Hepatocyte (in vitro differentiated cells): ENCODE measurements around the gene MYADML2. TPM values are rescaled to one million over a fixed set of nuclear protein-coding genes. Genes with fewer than 3 reads are reported as not detected.

Source experiments
- DNase-seq: peaks from one replicate; pipeline ENCODE4 v3.0.0-alpha.2; 2016; ENCODE audit warnings: low spot score
- H2AFZ ChIP-seq: fragments of 200-600 bp; sonication (generic); 2 replicates; pipeline ENCODE4 v1.6.0; 2016; ENCODE audit warnings: antibody characterized with exemption, mild to moderate bottlenecking
- H3K27ac ChIP-seq: fragments of 200-600 bp; sonication (generic); 2 replicates; pipeline ENCODE4 v1.5.1; 2016; ENCODE audit warnings: mild to moderate bottlenecking
- H3K27me3 ChIP-seq: fragments of 200-600 bp; sonication (generic); 2 replicates; pipeline ENCODE4 v1.6.1; 2016
- H3K36me3 ChIP-seq: fragments of 200-600 bp; sonication (generic); replicated peaks from 2 replicates; pipeline ENCODE4 v1.5.1; 2016; ENCODE audit warnings: low read depth; ENCODE audit not compliant: insufficient read depth
- H3K4me1 ChIP-seq: fragments of 200-600 bp; sonication (generic); 2 replicates; pipeline ENCODE4 v1.5.1; 2016; ENCODE audit warnings: mild to moderate bottlenecking, moderate library complexity; ENCODE audit not compliant: insufficient read depth
- H3K4me2 ChIP-seq: fragments of 200-600 bp; sonication (generic); 2 replicates; pipeline ENCODE4 v1.6.0; 2016
- H3K4me3 ChIP-seq: fragments of 200-600 bp; sonication (generic); 2 replicates; pipeline ENCODE4 v1.5.1; 2016; ENCODE audit warnings: mild to moderate bottlenecking
- H3K79me2 ChIP-seq: fragments of 200-600 bp; sonication (generic); 2 replicates; pipeline ENCODE4 v1.6.0; 2017; ENCODE audit warnings: mild to moderate bottlenecking
- H3K9me2 ChIP-seq: fragments of 200-600 bp; sonication (generic); replicated peaks from 2 replicates; pipeline ENCODE4 v1.6.0; 2017; ENCODE audit warnings: mild to moderate bottlenecking; ENCODE audit not compliant: insufficient read depth
- H3K9me3 ChIP-seq: fragments of 200-600 bp; sonication (generic); 2 replicates; pipeline ENCODE4 v1.5.1; 2016; ENCODE audit warnings: low read depth, mild to moderate bottlenecking
- H4K20me1 ChIP-seq: fragments of 200-600 bp; sonication (generic); 2 replicates; pipeline ENCODE4 v1.6.0; 2016; ENCODE audit warnings: mild to moderate bottlenecking; ENCODE audit not compliant: insufficient read depth, poor library complexity, severe bottlenecking
- EZH2 ChIP-seq: fragments of 200-600 bp; sonication (generic); IDR thresholded peaks from 2 replicates; pipeline ENCODE4 v1.6.1; 2016; ENCODE audit warnings: antibody characterized with exemption, mild to moderate bottlenecking, borderline replicate concordance
- EZH2phosphoT487 ChIP-seq: fragments of 200-600 bp; sonication (generic); IDR thresholded peaks from one replicate; pipeline ENCODE4 v1.6.1; 2018; ENCODE audit warnings: antibody characterized with exemption, mild to moderate bottlenecking, low read depth, moderate library complexity; ENCODE audit not compliant: unreplicated experiment, severe bottlenecking
- WGBS: methylation state at CpG from one replicate; pipeline ENCODE4 v1.1.6; 2016; ENCODE audit warnings: low lambda C conversion rate; ENCODE audit errors: missing lambda C conversion rate; 5-methylcytosine and 5-hydroxymethylcytosine counted together
- polyA plus RNA-seq: library from polyadenylated mRNA; unstranded; fragments of >200 nt; fragmentation: Nextera tagmentation; extraction: Ambion mirVana; gene quantifications from 2 replicates; pipeline ENCODE4 v1.2.1, GENCODE V29; 2016
- total RNA-seq: library from RNA; depleted of rRNA; stranded (reverse); fragments of >200 nt; gene quantifications from 2 replicates; pipeline ENCODE4 v1.2.3, GENCODE V29; 2014
- TF ChIP-seq, protein P1 (sequence below): fragments of 200-600 bp; sonication (generic); IDR thresholded peaks from 2 replicates; pipeline ENCODE4 v1.5.1; 2016; ENCODE audit warnings: antibody characterized with exemption, mild to moderate bottlenecking; ENCODE audit not compliant: poor library complexity

Gene MYADML2
- total and polyA plus RNA-seq, 2 experiments from 2014 or later: 0.06 TPM; not detected in 1

DNA sequence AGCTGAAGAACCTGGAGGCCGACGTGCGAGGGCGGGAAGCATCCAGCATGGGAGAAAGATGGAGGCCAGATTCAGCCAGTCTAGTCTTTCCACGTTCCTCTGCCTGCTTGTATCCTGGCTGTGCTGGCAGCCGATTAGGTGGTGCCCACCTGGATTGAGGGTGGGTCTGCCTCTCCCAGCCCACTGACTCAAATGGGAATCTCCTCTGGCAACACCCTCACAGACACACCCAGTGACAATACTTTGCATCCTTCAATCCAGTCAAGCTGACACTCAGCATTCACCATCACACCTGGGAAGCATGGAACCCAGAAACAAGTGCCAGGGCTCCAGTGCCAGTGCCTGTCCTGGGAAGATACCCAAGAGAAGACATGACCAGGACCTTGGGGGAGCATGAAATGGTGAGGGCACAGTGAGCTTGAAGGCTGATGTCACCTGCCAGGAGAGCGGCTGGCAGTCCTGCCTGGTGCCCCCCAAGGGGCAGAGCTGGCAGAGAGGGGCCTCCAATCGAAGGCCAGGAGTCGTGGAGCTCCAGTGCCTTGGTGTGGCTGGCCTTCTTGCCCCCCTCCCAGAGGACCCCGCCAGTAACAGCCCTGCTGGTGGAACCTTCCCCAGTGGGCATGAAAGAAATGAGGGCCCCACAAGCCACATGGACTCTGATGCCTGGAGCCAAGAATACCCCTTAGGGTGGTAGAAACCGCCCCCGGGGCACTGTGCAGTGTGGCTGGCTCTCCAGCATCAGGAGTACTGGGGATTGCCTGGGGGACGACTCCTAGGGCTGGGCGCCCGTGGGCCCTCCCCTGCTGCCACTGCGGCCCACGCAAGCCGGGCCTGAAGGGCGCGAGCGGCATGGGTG, 45.6 kb downstream of the MYADML2 start:
- WGBS: 67% methylated on average over 16 of the region's 21 CpGs
- Histone ChIP-seq H3K9me2 (no peaks in the 10 kb centered on the region), H3K36me3 (no peaks in the 10 kb centered on the region), H4K20me1 (peaks cover 3% of the 10 kb centered on the region), H3K4me3 (no peak overlapping the region), H3K9me3 (no peaks in the 10 kb centered on the region), H3K27me3 (no peaks in the 10 kb centered on the region), H2AFZ (no peak overlapping the region), H3K27ac (no peak overlapping the region), H3K79me2 (no peaks in the 10 kb centered on the region), H3K4me1 (peaks cover 11% of the 10 kb centered on the region), H3K4me2 (peak overlapping the region; percentile 91)
- no peak for DNase-seq
- TF ChIP-seq, protein P1, sequence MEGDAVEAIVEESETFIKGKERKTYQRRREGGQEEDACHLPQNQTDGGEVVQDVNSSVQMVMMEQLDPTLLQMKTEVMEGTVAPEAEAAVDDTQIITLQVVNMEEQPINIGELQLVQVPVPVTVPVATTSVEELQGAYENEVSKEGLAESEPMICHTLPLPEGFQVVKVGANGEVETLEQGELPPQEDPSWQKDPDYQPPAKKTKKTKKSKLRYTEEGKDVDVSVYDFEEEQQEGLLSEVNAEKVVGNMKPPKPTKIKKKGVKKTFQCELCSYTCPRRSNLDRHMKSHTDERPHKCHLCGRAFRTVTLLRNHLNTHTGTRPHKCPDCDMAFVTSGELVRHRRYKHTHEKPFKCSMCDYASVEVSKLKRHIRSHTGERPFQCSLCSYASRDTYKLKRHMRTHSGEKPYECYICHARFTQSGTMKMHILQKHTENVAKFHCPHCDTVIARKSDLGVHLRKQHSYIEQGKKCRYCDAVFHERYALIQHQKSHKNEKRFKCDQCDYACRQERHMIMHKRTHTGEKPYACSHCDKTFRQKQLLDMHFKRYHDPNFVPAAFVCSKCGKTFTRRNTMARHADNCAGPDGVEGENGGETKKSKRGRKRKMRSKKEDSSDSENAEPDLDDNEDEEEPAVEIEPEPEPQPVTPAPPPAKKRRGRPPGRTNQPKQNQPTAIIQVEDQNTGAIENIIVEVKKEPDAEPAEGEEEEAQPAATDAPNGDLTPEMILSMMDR: no peak
- no peak for TF ChIP-seq EZH2
- TF ChIP-seq EZH2phosphoT487: no peak

DNA sequence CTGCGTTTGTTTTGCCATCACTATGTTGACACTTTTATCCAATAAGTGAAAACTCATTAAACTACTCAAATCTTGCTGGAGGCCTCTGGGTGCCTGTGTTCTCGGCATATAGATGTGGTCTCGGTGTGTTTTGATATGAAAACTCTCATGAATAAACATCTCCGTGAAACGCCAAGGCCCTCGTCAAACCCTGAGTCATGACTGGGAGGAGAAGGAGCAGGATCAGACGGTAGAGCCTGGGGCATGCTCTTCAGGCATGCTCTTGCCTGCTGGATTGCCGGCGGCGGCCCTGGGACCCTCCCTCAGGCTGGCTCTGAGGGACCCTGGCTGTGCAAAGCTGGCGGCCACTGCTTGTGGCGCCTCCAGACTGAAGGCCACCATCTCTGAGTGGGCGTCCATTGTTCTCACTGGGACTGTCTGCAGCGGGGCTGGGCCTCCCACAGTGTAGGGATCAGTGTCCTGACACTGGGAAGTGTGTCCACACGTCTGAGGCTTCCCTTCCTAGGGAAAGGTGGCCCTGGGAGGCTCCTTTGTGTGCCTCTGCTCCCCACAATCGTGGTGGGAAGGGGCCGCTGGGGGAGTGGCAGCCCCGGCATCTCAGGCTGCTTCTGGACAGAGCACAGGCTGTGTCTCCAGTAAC, 46.7 kb downstream of the MYADML2 start:
- Histone ChIP-seq H3K4me1 (peaks cover 11% of the 10 kb centered on the region), H3K27me3 (no peaks in the 10 kb centered on the region), H3K4me2 (no peak overlapping the region), H2AFZ (no peak overlapping the region), H3K79me2 (no peaks in the 10 kb centered on the region), H3K9me2 (no peaks in the 10 kb centered on the region), H3K27ac (no peak overlapping the region), H3K4me3 (no peak overlapping the region), H3K9me3 (no peaks in the 10 kb centered on the region), H4K20me1 (peaks cover 3% of the 10 kb centered on the region), H3K36me3 (no peaks in the 10 kb centered on the region)
- no peak for TF ChIP-seq EZH2phosphoT487
- TF ChIP-seq, protein P1: no peak
- no peak for TF ChIP-seq EZH2
- DNase-seq: no peak
- WGBS: 86% methylated on average over 18 of the region's 18 CpGs

DNA sequence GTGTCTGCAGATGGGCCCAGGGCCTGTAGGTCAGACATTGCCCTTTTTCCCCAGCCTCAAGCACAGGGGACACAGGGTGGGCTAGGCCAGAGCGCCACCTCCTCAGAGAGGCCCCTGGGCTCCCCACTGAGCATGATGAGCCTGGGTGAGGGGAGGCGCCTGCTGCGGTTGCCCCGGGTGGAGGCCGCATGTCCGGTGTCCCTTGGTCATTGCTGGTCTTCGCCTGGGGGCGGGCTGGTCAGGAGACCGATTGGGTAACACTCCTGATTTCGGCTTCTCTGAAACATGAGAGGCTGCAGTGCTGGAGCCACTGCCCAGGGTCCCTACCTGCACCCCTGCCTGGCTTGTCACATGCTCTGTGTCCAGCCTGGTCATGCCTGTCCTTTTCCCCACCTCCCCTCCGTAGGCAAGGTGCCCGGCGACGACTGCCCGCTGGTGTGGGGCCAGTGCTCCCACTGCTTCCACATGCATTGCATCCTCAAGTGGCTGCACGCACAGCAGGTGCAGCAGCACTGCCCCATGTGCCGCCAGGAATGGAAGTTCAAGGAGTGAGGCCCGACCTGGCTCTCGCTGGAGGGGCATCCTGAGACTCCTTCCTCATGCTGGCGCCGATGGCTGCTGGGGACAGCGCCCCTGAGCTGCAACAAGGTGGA, 47.4 kb downstream of the MYADML2 start:
- H3K27ac ChIP-seq: no peak overlapping the region
- TF ChIP-seq EZH2: no peak
- TF ChIP-seq, protein P1: no peak
- TF ChIP-seq EZH2phosphoT487: no peak
- no peak for DNase-seq
- no peaks in the 10 kb centered on the region for H3K9me3 ChIP-seq
- no peaks in the 10 kb centered on the region for H3K27me3 ChIP-seq
- no peak overlapping the region for H3K4me3 ChIP-seq
- peaks cover 3% of the 10 kb centered on the region for H4K20me1 ChIP-seq
- no peaks in the 10 kb centered on the region for H3K79me2 ChIP-seq
- H3K9me2 ChIP-seq: no peaks in the 10 kb centered on the region
- H3K4me1 ChIP-seq: peaks cover 11% of the 10 kb centered on the region
- no peak overlapping the region for H2AFZ ChIP-seq
- 97% methylated on average over 22 of the region's 22 CpGs for WGBS
- H3K4me2 ChIP-seq: no peak overlapping the region
- H3K36me3 ChIP-seq: no peaks in the 10 kb centered on the region
